ENCODE measurements around the gene CCDC71.

Gene CCDC71

GRCh38 chr3:49170744-49171118 is 4.6 kb upstream of the CCDC71 start:
- DNase-seq (ENCODE audit: low read depth, low spot score) = no peak

GRCh38 chr3:49166752-49167556 is 823 bp upstream of the CCDC71 start:
- DNase-seq (ENCODE audit: low read depth, low spot score) = no peak

GRCh38 chr3:49164983-49165720 is 979 bp downstream of the CCDC71 start:
- DNase-seq (ENCODE audit: low read depth, low spot score) = peak; percentile 36

- no peak for DNase-seq (ENCODE audit: low read depth, low spot score)
Observed at GRCh38 chr3:49163609-49164008, 2.5 kb downstream of the CCDC71 start.

- DNase-seq (ENCODE audit: low read depth, low spot score) = no peak
Observed at GRCh38 chr3:49162751-49163419, 3.2 kb downstream of the CCDC71 start.

- no peak for DNase-seq (ENCODE audit: low read depth, low spot score)
Observed at GRCh38 chr3:49161808-49162530, 4.2 kb downstream of the CCDC71 start.

GRCh38 chr3:49161197-49161596 is 4.9 kb downstream of the CCDC71 start:
- no peak for DNase-seq (ENCODE audit: low read depth, low spot score)

- no peak for DNase-seq (ENCODE audit: low read depth, low spot score)
Observed at GRCh38 chr3:49158792-49159191, 7.3 kb downstream of the CCDC71 start.

GRCh38 chr3:49158103-49158709 is 7.9 kb downstream of the CCDC71 start:
- peak; percentile 68 for DNase-seq (ENCODE audit: low read depth, low spot score)

GRCh38 chr3:49157289-49157688 is 8.8 kb downstream of the CCDC71 start:
- no peak for DNase-seq (ENCODE audit: low read depth, low spot score)

GRCh38 chr3:49153349-49153912 is 12.7 kb downstream of the CCDC71 start:
- DNase-seq (ENCODE audit: low read depth, low spot score) = no peak

GRCh38 chr3:49151610-49152009 is 14.5 kb downstream of the CCDC71 start:
- DNase-seq (ENCODE audit: low read depth, low spot score) = no peak

- no peak for DNase-seq (ENCODE audit: low read depth, low spot score)
Observed at GRCh38 chr3:49148159-49148558, 18.0 kb downstream of the CCDC71 start.

- no peak for DNase-seq (ENCODE audit: low read depth, low spot score)
Observed at GRCh38 chr3:49140080-49140479, 26.1 kb downstream of the CCDC71 start.

- DNase-seq (ENCODE audit: low read depth, low spot score) = no peak
Observed at GRCh38 chr3:49135499-49135898, 30.6 kb downstream of the CCDC71 start.

GRCh38 chr3:49134471-49135265 is 31.5 kb downstream of the CCDC71 start:
- DNase-seq (ENCODE audit: low read depth, low spot score) = no peak

GRCh38 chr3:49133226-49133951 is 32.7 kb downstream of the CCDC71 start:
- DNase-seq (ENCODE audit: low read depth, low spot score) = peak; percentile 91

GRCh38 chr3:49132437-49133225 is 33.5 kb downstream of the CCDC71 start, which contains the start of gene LAMB2:
Gene LAMB2 (minus strand): TSS chr3:49133050. CDS start chr3:49132867, 183 bp downstream.
- peak; percentile 94 for DNase-seq (ENCODE audit: low read depth, low spot score)

- DNase-seq (ENCODE audit: low read depth, low spot score) = no peak
Observed at GRCh38 chr3:49132073-49132436, 34.1 kb downstream of the CCDC71 start.

Data from ELF-1 (cell line).